GM18951 (cell line): ENCODE measurements around the gene ZNF689.
"Not testable (repeated sequence)": the region's sequence is repeated elsewhere in the genome, so short reads cannot be mapped to it uniquely, and the experiment has no call there.

ENCODE experiments used
- POLR2A ChIP-seq: IDR thresholded peaks from 4 replicates; pipeline ENCODE4 v1.6.1; 2011; ENCODE audit warnings: mild to moderate bottlenecking; ENCODE audit not compliant: insufficient read length, insufficient read depth; ENCODE audit errors: extremely low read depth
- in situ Hi-C: fragments of 300-500 bp; cut with MboI; formaldehyde crosslinking; loops from one replicate; pipeline ENCODE4 v1.12.0; 2022; ENCODE audit warnings: low sequenced_read_pairs, mixed read lengths, inconsistent platforms; ENCODE audit not compliant: unreplicated experiment

ZNF689 gene

GRCh38 chr16:30602616-30603277 lies 7.4 kb downstream of the ZNF689 start:
- in situ Hi-C loops: no loop called here
- no peak for TF ChIP-seq POLR2A

GRCh38 chr16:30601966-30602365 lies 8.2 kb downstream of the ZNF689 start:
- no peak for TF ChIP-seq POLR2A
- in situ Hi-C loops: no loop called here

DNA sequence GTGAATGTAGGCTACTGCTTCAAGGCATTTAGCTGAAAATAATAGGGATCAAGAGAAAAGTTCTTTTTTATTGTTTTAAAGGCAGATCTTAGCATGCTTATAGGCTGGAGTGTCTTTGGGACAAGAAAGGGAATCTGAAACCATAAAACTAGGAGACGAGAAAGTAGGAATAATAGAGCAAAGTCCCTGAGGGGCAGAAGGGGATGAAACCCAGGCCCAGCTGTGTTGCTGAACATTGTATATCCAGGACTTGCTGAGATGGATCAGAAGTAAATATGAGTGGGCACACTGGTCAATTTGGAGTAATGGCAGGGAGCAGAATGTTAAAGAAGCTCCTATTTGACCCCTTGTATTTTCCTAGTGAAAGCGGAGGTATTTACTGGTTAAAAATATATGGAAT lies 9.3 kb downstream of the ZNF689 start:
- TF ChIP-seq POLR2A: no peak
- in situ Hi-C loops: no loop called here

- TF ChIP-seq POLR2A: no peak
- in situ Hi-C loops: no loop called here
Observed at GRCh38 chr16:30600215-30600614, 10.0 kb downstream of the ZNF689 start.

DNA sequence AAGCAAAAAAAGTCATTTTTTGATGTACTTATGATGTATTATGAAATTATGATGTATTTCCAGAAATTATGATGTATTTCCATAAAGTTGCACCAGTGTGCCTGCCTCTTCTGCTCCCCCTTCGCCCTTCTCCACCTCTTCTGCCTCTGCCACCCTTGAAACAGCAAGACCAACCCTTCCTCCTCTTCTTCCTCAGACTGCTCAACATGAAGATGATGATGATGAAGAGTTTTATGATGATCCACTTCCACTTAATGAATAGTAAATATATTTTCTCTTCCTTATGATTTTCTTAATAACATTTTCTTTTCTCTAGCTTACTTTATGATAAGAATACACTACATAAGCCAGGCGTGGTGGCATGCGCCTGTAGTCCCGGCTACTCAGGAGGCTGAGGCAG lies 17.3 kb downstream of the ZNF689 start:
- no peak for TF ChIP-seq POLR2A
- in situ Hi-C loops: no loop called here

DNA sequence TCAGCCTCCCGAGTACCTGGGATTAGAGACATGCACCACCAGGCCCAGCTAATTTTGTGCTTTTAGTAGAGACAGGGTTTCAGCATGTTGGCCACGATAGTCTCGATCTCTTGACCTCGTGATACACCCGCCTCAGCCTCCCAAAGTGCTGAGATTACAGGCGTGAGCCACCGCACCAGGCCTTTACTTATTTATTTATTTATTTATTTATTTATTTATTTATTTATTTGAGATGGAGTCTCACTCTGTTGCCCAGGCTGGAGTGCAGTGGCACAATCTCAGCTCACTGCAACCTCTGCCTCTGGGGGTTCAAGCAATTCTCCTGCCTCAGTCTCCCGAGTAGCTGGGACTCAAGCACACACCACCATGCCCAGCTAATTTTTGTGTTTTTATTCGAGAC lies 19.3 kb downstream of the ZNF689 start:
- in situ Hi-C loops: not testable (repeated sequence)

DNA sequence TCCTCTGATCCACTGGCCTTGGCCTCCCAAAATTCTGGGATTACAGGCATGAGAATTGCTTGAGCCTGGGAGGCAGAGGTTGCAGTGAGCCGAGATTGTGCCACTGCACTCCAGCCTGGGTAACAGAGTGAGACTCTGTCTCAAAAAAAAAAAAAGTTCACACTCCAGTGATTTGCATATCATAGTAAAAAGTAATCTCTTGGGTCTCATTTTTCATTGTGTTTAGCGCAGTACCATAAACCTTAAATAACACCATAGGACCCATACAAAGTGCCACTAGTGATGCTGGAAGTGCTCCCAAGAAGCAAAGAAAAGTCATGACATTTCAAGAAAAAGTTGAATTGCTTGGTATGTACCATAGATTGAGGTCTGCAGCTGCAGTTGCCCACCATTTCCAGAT lies 20.6 kb downstream of the ZNF689 start:
- in situ Hi-C loops: not testable (repeated sequence)

DNA sequence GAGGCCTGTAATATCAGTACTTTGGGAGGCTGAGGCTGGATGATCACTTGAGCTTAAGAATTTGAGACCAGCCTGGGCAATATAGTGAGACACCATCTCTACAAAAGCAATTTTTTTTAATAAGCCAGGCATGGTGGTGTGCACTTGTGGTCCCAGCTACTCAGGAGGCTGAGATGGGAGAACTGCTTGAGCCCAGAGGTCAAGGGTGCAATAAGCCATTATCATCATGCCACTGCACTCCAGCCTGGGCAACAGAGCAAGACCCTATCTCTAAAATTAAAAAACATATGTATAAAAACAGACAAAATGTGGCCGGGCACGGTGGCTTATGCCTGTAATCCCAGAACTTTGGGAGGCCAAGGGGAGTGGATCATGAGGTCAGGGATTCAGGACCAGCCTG lies 21.5 kb downstream of the ZNF689 start:
- TF ChIP-seq POLR2A: no peak
- in situ Hi-C loops: no loop called here

GRCh38 chr16:30585400-30586191 lies 24.6 kb downstream of the ZNF689 start, which contains the start of gene ZNF785:
TSS of gene ZNF785 (minus strand) at chr16:30585697. CDS start at chr16:30585611, 86 bp downstream.
- in situ Hi-C loops: no loop called here
- peak; percentile 39 for TF ChIP-seq POLR2A

DNA sequence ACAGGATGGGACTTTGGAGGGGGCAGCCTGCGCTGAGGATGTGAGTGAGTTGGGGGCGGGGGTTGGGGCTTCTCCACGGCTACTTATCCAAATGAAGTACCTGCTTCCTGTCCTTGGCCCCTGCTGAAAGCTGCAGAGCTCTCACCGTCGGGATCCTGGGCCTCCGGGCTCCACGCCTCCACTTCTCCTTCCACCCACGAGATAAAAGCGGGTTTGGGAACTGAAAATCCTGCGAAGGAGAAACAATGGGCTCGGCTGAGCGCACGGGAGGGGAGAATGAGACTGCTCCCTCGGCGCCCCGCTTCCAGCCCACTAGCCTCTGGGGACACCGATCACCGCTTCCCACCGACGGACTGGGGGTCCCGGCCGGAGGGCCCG lies 25.2 kb downstream of the ZNF689 start:
- in situ Hi-C loops: no loop called here
- no peak for TF ChIP-seq POLR2A

- in situ Hi-C loops: no loop called here
- no peak for TF ChIP-seq POLR2A
Observed at GRCh38 chr16:30582611-30583340, 27.4 kb downstream of the ZNF689 start.

DNA sequence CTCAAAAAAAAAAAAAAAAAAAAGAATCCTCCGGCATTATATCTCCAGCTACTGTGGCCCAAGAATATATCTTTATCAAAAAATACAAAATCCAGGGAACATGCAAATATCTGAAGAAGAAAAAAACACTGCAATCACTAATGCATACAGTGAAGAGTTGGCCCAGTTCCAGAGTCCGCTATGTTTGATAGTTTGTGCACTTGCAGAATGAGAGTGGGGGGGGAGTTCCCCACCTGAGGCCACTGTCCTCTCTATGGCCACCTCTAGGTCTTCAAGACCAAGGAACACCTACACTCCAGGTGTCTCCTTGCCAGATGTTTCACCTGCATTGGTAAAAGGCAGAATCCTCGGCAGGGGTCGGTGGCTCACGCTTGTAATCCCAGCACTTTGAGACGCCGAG lies 28.7 kb downstream of the ZNF689 start:
- in situ Hi-C loops: no loop called here
- no peak for TF ChIP-seq POLR2A

DNA sequence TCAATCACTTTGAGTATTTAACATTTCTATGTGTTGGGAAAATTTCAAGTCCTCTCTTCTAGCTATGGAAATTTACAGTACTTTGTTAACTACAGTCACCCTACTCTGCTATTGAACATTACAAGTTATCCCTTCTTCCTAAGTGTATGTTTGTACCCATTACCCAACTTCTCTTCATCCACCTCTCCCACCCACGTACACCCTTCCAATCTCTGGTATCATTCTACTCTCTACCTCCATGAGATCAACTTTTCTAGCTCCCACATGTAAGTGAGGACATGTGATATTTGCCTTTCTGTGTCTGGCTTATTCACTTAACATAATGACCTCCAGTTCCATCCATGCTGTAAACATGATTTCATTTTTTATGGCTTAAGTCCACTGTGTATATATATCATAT lies 35.5 kb downstream of the ZNF689 start:
- no peak for TF ChIP-seq POLR2A
- in situ Hi-C loops: no loop called here
